ENCODE measurements around the gene NPR3.

GRCh38 chr5:32778403-32778802 is 67.3 kb downstream of the NPR3 start:
- TF ChIP-seq CTCF (IDR thresholded peaks at IDR 0.05) = no peak
- TF ChIP-seq POLR2A (IDR thresholded peaks at IDR 0.05) = no peak
